HG03521 (cell line): ENCODE data around the gene RAB3IL1.

ENCODE experiments used
- ATAC-seq: cut with Tn5 transposase; IDR thresholded peaks from one replicate; pipeline ENCODE4 v1.9.1; 2021; ENCODE audit warnings: mild to moderate bottlenecking, moderate library complexity; ENCODE audit not compliant: unreplicated experiment

RAB3IL1 gene

GRCh38 chr11:61869429-61869707 is 48.0 kb downstream of the RAB3IL1 start:
- ATAC-seq = no peak

GRCh38 chr11:61868571-61869428 is 48.6 kb downstream of the RAB3IL1 start:
- ATAC-seq = no peak

GRCh38 chr11:61866958-61867343 is 50.4 kb downstream of the RAB3IL1 start:
- no peak for ATAC-seq

GRCh38 chr11:61866231-61866957 is 51.0 kb downstream of the RAB3IL1 start:
- ATAC-seq = no peak

- ATAC-seq = no peak
Observed at GRCh38 chr11:61864814-61865775, 52.3 kb downstream of the RAB3IL1 start.

- no peak for ATAC-seq
Observed at GRCh38 chr11:61863548-61864081, 53.8 kb downstream of the RAB3IL1 start.

GRCh38 chr11:61862714-61863547 is 54.4 kb downstream of the RAB3IL1 start:
- no peak for ATAC-seq

- no peak for ATAC-seq
Observed at GRCh38 chr11:61861634-61862033, 55.7 kb downstream of the RAB3IL1 start.

- ATAC-seq = no peak
Observed at GRCh38 chr11:61860054-61860903, 57.1 kb downstream of the RAB3IL1 start.

- no peak for ATAC-seq
Observed at GRCh38 chr11:61855939-61856680, 61.3 kb downstream of the RAB3IL1 start.

- ATAC-seq = no peak
Observed at GRCh38 chr11:61854966-61855714, 62.2 kb downstream of the RAB3IL1 start.

- ATAC-seq = no peak
Observed at GRCh38 chr11:61854206-61854895, 63.0 kb downstream of the RAB3IL1 start.

GRCh38 chr11:61853698-61854169 is 63.6 kb downstream of the RAB3IL1 start:
- ATAC-seq = no peak

- ATAC-seq = no peak
Observed at GRCh38 chr11:61851900-61852295, 65.5 kb downstream of the RAB3IL1 start.

GRCh38 chr11:61851113-61851899 is 66.1 kb downstream of the RAB3IL1 start:
- no peak for ATAC-seq

GRCh38 chr11:61850687-61851086 is 66.7 kb downstream of the RAB3IL1 start:
- no peak for ATAC-seq
